Mucosa of descending colon (tissue), 3 donors: ENCODE data around the gene MAP3K5. TPM values are rescaled to one million over a fixed set of nuclear protein-coding genes. Genes with fewer than 3 reads are reported as not detected.
A peak's percentile ranks its signal among the peaks of the same experiment; 100 is the strongest.
"Not testable (repeated sequence)": the region's sequence is repeated elsewhere in the genome, so short reads cannot be mapped to it uniquely, and the experiment has no call there.

Experiments used
- ATAC-seq: fragments of 200-7000 bp; cut with Tn5 transposase; one replicate; pipeline ENCODE4 v1.9.1; 2020; ENCODE audit warnings: mild to moderate bottlenecking, moderate library complexity
- DNase-seq, 3 donors: peaks; one replicate each; pipeline ENCODE4 v3.0.0-alpha.2; 2020
- H3K36me3 ChIP-seq: fragments of 200-600 bp; one replicate; pipeline ENCODE4 v1.8.0; 2021; ENCODE audit warnings: low read depth, mild to moderate bottlenecking
- H3K4me1 ChIP-seq: fragments of 200-600 bp; one replicate; pipeline ENCODE4 v1.8.0; 2021; ENCODE audit warnings: low read depth, mild to moderate bottlenecking
- H3K4me3 ChIP-seq: fragments of 200-600 bp; one replicate; pipeline ENCODE4 v1.8.0; 2021; ENCODE audit warnings: mild to moderate bottlenecking
- H3K9me3 ChIP-seq: fragments of 200-600 bp; one replicate; pipeline ENCODE4 v1.8.0; 2021; ENCODE audit warnings: mild to moderate bottlenecking
- CTCF ChIP-seq: fragments of 200-600 bp; IDR thresholded peaks from one replicate; pipeline ENCODE4 v1.8.0; 2022; ENCODE audit warnings: antibody characterized with exemption, mild to moderate bottlenecking
- intact Hi-C, 2 donors: fragments of 100-400 bp; cut with DNase I in 1 of 2; cut with micrococcal nuclease in 1 of 2; formaldehyde crosslinking; loops; one replicate each; pipeline versions ENCODE4 v1.11.0 to v1.11.1; 2022; cut with DNase I, micrococcal nuclease
- total RNA-seq, 3 donors: library from RNA; stranded (reverse); fragmentation: NEBNext Ultra II Directional in 2 of 3; extraction: Animal tissue kit (Norgen Biotek cat#: 25700) in 2 of 3; gene quantifications; one replicate each; pipeline versions ENCODE4 v1.2.1 to v1.2.4, GENCODE V29; 2021 to 2023
- donor health status: DM: no; HTN: no; CAD: no; lungs with moderate emphysema.
- donor health status: DM: no; HTN: no; CAD: no.
- donor health status: DM: no; HTN: yes; CAD: no.

MAP3K5 gene
- total RNA-seq, 3 donors from 2014 or later = 12.6 to 18.2 (median 16.3) TPM

GRCh38 chr6:136822376-136823127, 30.3 kb upstream of the MAP3K5 start, which contains the start of gene PEX7:
Gene PEX7, plus strand, starts transcription at chr6:136822592. Its CDS starts 74 bp downstream, at chr6:136822666.
- peak; percentile 91 to 93 (median 92) for DNase-seq
- intact Hi-C loops = no loop called here
- peak; percentile 97 for ATAC-seq
- peak; percentile 59 for TF ChIP-seq CTCF
- no peaks in the 10 kb centered on the region for H3K9me3 ChIP-seq
- H3K4me3 ChIP-seq = peak within 1 kb of the TSS; percentile 71
- H3K36me3 ChIP-seq = no peaks in the 10 kb centered on the region
- peaks cover 12% of the 10 kb centered on the region for H3K4me1 ChIP-seq

- DNase-seq (peak in 2 of 3 donors; percentile 41 to 44), ATAC-seq (no peak)
- no peaks in the 10 kb centered on the region for H3K36me3 ChIP-seq
- H3K4me3 ChIP-seq = peak overlapping the region; percentile 71
- no peak for TF ChIP-seq CTCF
- intact Hi-C loops = no loop called here
- H3K9me3 ChIP-seq = no peaks in the 10 kb centered on the region
- H3K4me1 ChIP-seq = peaks cover 12% of the 10 kb centered on the region
These were observed 29.7 kb upstream of the MAP3K5 start for GRCh38 chr6:136822046-136822375.

- Histone ChIP-seq H3K36me3 (no peaks in the 10 kb centered on the region), H3K9me3 (no peaks in the 10 kb centered on the region), H3K4me3 (no peak overlapping the region), H3K4me1 (peaks cover 12% of the 10 kb centered on the region)
- TF ChIP-seq CTCF = no peak
- intact Hi-C loops = no loop called here
- DNase-seq = no peak
- ATAC-seq = no peak
These were observed 28.3 kb upstream of the MAP3K5 start for GRCh38 chr6:136820561-136820960.

GRCh38 chr6:136816656-136817055, 24.4 kb upstream of the MAP3K5 start:
- Histone ChIP-seq H3K4me1 (peaks cover 3% of the 10 kb centered on the region), H3K36me3 (no peaks in the 10 kb centered on the region), H3K4me3 (no peak overlapping the region), H3K9me3 (no peaks in the 10 kb centered on the region)
- no peak for TF ChIP-seq CTCF
- intact Hi-C loops = no loop called here
- DNase-seq (no peak), ATAC-seq (no peak)

GRCh38 chr6:136815608-136816007, 23.3 kb upstream of the MAP3K5 start:
- H3K4me1 ChIP-seq, ATAC-seq, H3K9me3 ChIP-seq, H3K4me3 ChIP-seq, intact Hi-C loops, DNase-seq, H3K36me3 ChIP-seq: not testable (repeated sequence)

GRCh38 chr6:136812174-136812573, 19.9 kb upstream of the MAP3K5 start:
- no peaks in the 10 kb centered on the region for H3K9me3 ChIP-seq
- no peak for DNase-seq
- no peak for TF ChIP-seq CTCF
- no peak overlapping the region for H3K4me3 ChIP-seq
- no peak for ATAC-seq
- no peaks in the 10 kb centered on the region for H3K36me3 ChIP-seq
- intact Hi-C loops = no loop called here
- H3K4me1 ChIP-seq = no peaks in the 10 kb centered on the region
